ENCODE results near the gene IER3IP1.

DNA sequence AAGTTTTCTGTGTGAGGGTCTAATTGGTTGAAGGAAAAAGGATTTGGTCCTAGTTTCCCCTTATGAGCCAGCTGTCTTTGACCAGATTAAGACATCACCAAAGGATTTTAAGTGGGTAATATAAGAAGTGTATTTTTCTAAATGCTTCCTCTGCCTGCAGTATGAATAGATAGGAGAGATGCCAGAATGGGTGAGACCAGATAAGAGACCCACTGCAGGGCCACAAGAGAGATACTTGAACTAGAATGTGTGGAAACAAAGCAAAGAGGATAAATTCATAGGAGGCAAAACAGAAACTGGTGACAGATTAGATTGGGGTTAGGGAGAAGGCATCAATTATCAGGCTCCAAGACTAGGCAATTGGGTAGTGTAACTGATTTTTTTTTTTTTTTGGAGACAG is 24.7 kb downstream of the IER3IP1 start:
- TF ChIP-seq, protein P1, sequence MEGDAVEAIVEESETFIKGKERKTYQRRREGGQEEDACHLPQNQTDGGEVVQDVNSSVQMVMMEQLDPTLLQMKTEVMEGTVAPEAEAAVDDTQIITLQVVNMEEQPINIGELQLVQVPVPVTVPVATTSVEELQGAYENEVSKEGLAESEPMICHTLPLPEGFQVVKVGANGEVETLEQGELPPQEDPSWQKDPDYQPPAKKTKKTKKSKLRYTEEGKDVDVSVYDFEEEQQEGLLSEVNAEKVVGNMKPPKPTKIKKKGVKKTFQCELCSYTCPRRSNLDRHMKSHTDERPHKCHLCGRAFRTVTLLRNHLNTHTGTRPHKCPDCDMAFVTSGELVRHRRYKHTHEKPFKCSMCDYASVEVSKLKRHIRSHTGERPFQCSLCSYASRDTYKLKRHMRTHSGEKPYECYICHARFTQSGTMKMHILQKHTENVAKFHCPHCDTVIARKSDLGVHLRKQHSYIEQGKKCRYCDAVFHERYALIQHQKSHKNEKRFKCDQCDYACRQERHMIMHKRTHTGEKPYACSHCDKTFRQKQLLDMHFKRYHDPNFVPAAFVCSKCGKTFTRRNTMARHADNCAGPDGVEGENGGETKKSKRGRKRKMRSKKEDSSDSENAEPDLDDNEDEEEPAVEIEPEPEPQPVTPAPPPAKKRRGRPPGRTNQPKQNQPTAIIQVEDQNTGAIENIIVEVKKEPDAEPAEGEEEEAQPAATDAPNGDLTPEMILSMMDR (IDR thresholded peaks at IDR 0.05; ENCODE audit: borderline replicate concordance, extremely low read depth, low read length, poor library complexity, severe bottlenecking), result no peak
- no peak for TF ChIP-seq EZH2 (IDR thresholded peaks at IDR 0.05; ENCODE audit: borderline replicate concordance, low read depth, low read length, severe bottlenecking)
